H9 (cell line): ENCODE data around the gene KIF23. TPM values are rescaled to one million over a fixed set of nuclear protein-coding genes. Genes with fewer than 3 reads are reported as not detected.

Source experiments
- DNase-seq: peaks from one replicate; pipeline ENCODE4 v3.0.0-alpha.2; 2017
- H2AFZ ChIP-seq: one replicate; pipeline ENCODE4 v1.6.1; 2013; ENCODE audit warnings: mild to moderate bottlenecking, low read length, control low read depth, moderate library complexity
- H2AK5ac ChIP-seq: 2 replicates; pipeline ENCODE4 v1.6.1; 2013; ENCODE audit warnings: low read length, control low read depth, mixed read lengths; ENCODE audit not compliant: insufficient read length
- H2BK120ac ChIP-seq: one replicate; pipeline ENCODE4 v1.6.1; 2013; ENCODE audit warnings: low read depth, mild to moderate bottlenecking, low read length, control low read depth, inconsistent platforms; ENCODE audit not compliant: poor library complexity, severe bottlenecking
- H2BK12ac ChIP-seq: 2 replicates; pipeline ENCODE4 v1.6.1; 2013; ENCODE audit warnings: low read length, control low read depth, mixed read lengths, low read depth; ENCODE audit not compliant: insufficient read length
- H2BK15ac ChIP-seq: 2 replicates; pipeline ENCODE4 v1.6.1; 2013; ENCODE audit warnings: low read depth, low read length, control low read depth
- H2BK20ac ChIP-seq: one replicate; pipeline ENCODE4 v1.6.1; 2013; ENCODE audit warnings: low read depth, mild to moderate bottlenecking, low read length, control low read depth, inconsistent platforms; ENCODE audit not compliant: poor library complexity, severe bottlenecking
- H2BK5ac ChIP-seq: 2 replicates; pipeline ENCODE4 v1.6.1; 2013; ENCODE audit warnings: low read length, control low read depth, mixed read lengths; ENCODE audit not compliant: insufficient read length
- H3K14ac ChIP-seq: 2 replicates; pipeline ENCODE4 v1.6.1; 2013; ENCODE audit warnings: low read length, control low read depth; ENCODE audit not compliant: insufficient read depth
- H3K18ac ChIP-seq: 2 replicates; pipeline ENCODE4 v1.6.1; 2013; ENCODE audit warnings: low read depth, mild to moderate bottlenecking, mixed read lengths, low read length, control low read depth; ENCODE audit not compliant: insufficient read length
- H3K23ac ChIP-seq: 2 replicates; pipeline ENCODE4 v1.6.1; 2013; ENCODE audit warnings: low read length, control low read depth, mixed read lengths, low read depth; ENCODE audit not compliant: insufficient read length
- H3K23me2 ChIP-seq: 2 replicates; pipeline ENCODE4 v1.6.1; 2013; ENCODE audit warnings: low read depth, mild to moderate bottlenecking, mixed read lengths, low read length, control low read depth; ENCODE audit not compliant: insufficient read length, poor library complexity, severe bottlenecking
- H3K27ac ChIP-seq: 2 replicates; pipeline ENCODE4 v1.5.1; 2013; ENCODE audit warnings: low read length, control low read depth, mixed read lengths, low read depth; ENCODE audit not compliant: insufficient read length
- H3K27me3 ChIP-seq: 2 replicates; pipeline ENCODE4 v1.6.1; 2013; ENCODE audit warnings: low read length, control low read depth, inconsistent platforms; ENCODE audit not compliant: insufficient read depth
- H3K4ac ChIP-seq: 2 replicates; pipeline ENCODE4 v1.6.1; 2013; ENCODE audit warnings: low read depth, mild to moderate bottlenecking, control low read depth, inconsistent platforms, low read length, moderate library complexity
- H3K4me1 ChIP-seq: 2 replicates; pipeline ENCODE4 v1.6.1; 2013; ENCODE audit warnings: low read length, control low read depth, inconsistent platforms; ENCODE audit not compliant: insufficient read depth
- H3K4me2 ChIP-seq: 2 replicates; pipeline ENCODE4 v1.6.1; 2013; ENCODE audit warnings: low read length, control low read depth, mixed read lengths; ENCODE audit not compliant: insufficient read length, insufficient read depth
- H3K56ac ChIP-seq: 2 replicates; pipeline ENCODE4 v1.6.1; 2013; ENCODE audit warnings: low read depth, mild to moderate bottlenecking, mixed read lengths, low read length, control low read depth; ENCODE audit not compliant: insufficient read length
- H3K79me1 ChIP-seq: 2 replicates; pipeline ENCODE4 v1.6.1; 2013; ENCODE audit warnings: low read depth, mild to moderate bottlenecking, moderate library complexity, low read length, control low read depth, inconsistent platforms; ENCODE audit not compliant: insufficient read depth, poor library complexity, severe bottlenecking
- H3K79me2 ChIP-seq: 2 replicates; pipeline ENCODE4 v1.6.1; 2013; ENCODE audit warnings: low read length, control low read depth, inconsistent platforms; ENCODE audit not compliant: insufficient read depth
- H3K9ac ChIP-seq: 2 replicates; pipeline ENCODE4 v1.6.1; 2013; ENCODE audit warnings: low read length, control low read depth, mixed read lengths; ENCODE audit not compliant: insufficient read length; ENCODE audit errors: extremely low read depth
- H3K9me3 ChIP-seq: one replicate; pipeline ENCODE4 v1.6.1; 2013; ENCODE audit warnings: low read depth, low read length, inconsistent platforms; ENCODE audit not compliant: control insufficient read depth
- H3T11ph ChIP-seq: one replicate; pipeline ENCODE4 v1.6.1; 2013; ENCODE audit warnings: mild to moderate bottlenecking, low read length, control low read depth, inconsistent platforms
- H4K20me1 ChIP-seq: one replicate; pipeline ENCODE4 v1.6.1; 2013; ENCODE audit not compliant: control insufficient read depth, insufficient read length, insufficient read depth
- H4K5ac ChIP-seq: 2 replicates; pipeline ENCODE4 v1.6.1; 2013; ENCODE audit warnings: low read depth, mild to moderate bottlenecking, mixed read lengths, low read length, control low read depth; ENCODE audit not compliant: insufficient read length
- H4K8ac ChIP-seq: replicated peaks from 2 replicates; pipeline ENCODE4 v1.6.1; 2013; ENCODE audit warnings: low read length, control low read depth, mixed read lengths, low read depth; ENCODE audit not compliant: insufficient read length
- H4K91ac ChIP-seq: 2 replicates; pipeline ENCODE4 v1.6.1; 2013; ENCODE audit warnings: low read depth, mild to moderate bottlenecking, moderate library complexity, mixed read lengths, low read length, control low read depth; ENCODE audit not compliant: insufficient read length
- H3K27ac Mint-ChIP-seq, 3 experiments: 2 replicates in 2 of 3; 3 replicates in 1 of 3; pipeline ENCODE4 v1.8.0; 2020 to 2021; ENCODE audit warnings: mixed read lengths in 3 of 3, mild to moderate bottlenecking in 1 of 3, moderate library complexity in 1 of 3
- H3K27me3 Mint-ChIP-seq: 2 replicates; pipeline ENCODE4 v1.8.0; 2021; ENCODE audit warnings: low read depth, mild to moderate bottlenecking, moderate library complexity, mixed read lengths
- H3K36me3 Mint-ChIP-seq, 3 experiments: 2 replicates in 2 of 3; 3 replicates in 1 of 3; pipeline ENCODE4 v1.8.0; 2020 to 2021; ENCODE audit warnings: low read depth in 3 of 3, mixed read lengths in 3 of 3; ENCODE audit not compliant: insufficient read depth in 1 of 3
- H3K4me1 Mint-ChIP-seq, 2 experiments: 2 replicates each; pipeline ENCODE4 v1.8.0; 2020; ENCODE audit warnings: mixed read lengths in 2 of 2
- H3K4me3 Mint-ChIP-seq, 2 experiments: 2 replicates in 1 of 2; 3 replicates in 1 of 2; pipeline ENCODE4 v1.8.0; 2020 to 2021; ENCODE audit warnings: mild to moderate bottlenecking in 2 of 2, mixed read lengths in 2 of 2, moderate library complexity in 1 of 2
- H3K9me3 Mint-ChIP-seq, 2 experiments: 2 replicates in 1 of 2; 3 replicates in 1 of 2; pipeline ENCODE4 v1.8.0; 2020; ENCODE audit warnings: mild to moderate bottlenecking in 2 of 2, mixed read lengths in 2 of 2, moderate library complexity in 1 of 2
- CTCF ChIP-seq: fragments of 200-600 bp; sonication (generic); conservative IDR thresholded peaks from 3 replicates; pipeline ENCODE4 v1.8.0; 2021; ENCODE audit warnings: antibody characterized with exemption, mild to moderate bottlenecking
- WGBS: extraction: QIAGEN DNeasy Blood & Tissue Kit; methylation state at CpG from one replicate; pipeline ENCODE4 v1.1.7; 2013; ENCODE audit warnings: missing lambda C conversion rate, low lambda C conversion rate, mixed read lengths; ENCODE audit not compliant: insufficient read length; ENCODE audit errors: extremely low coverage; 5-methylcytosine and 5-hydroxymethylcytosine counted together
- total RNA-seq: library from RNA; stranded (reverse); gene quantifications from 2 replicates; pipeline ENCODE4 v1.2.1, GENCODE V29; 2021

Gene KIF23
- total RNA-seq, 1 experiment from 2014 or later = 55.4 TPM

GRCh38 chr15:69479971-69480370 lies 65.8 kb downstream of the KIF23 start:
- no CpG with 5 or more reads among the region's 2 CpGs for WGBS
- Histone ChIP-seq H3K9ac (no peak overlapping the region), H2AFZ (no peak overlapping the region), H3K4me1 (no peaks in the 10 kb centered on the region), H3K27ac (no peak overlapping the region), H3K79me1 (no peaks in the 10 kb centered on the region), H3K79me2 (no peaks in the 10 kb centered on the region), H3K23me2 (no peaks in the 10 kb centered on the region), H3T11ph (no peak overlapping the region), H3K4me2 (no peak overlapping the region), H2BK120ac (no peak overlapping the region), H3K9me3 (no peaks in the 10 kb centered on the region), H4K91ac (no peak overlapping the region), H3K56ac (no peak overlapping the region), H4K5ac (no peak overlapping the region), H4K20me1 (no peaks in the 10 kb centered on the region), H3K14ac (no peak overlapping the region), H2BK12ac (no peak overlapping the region), H2BK20ac (no peak overlapping the region), H4K8ac (no peak overlapping the region), H2BK5ac (no peak overlapping the region), H3K23ac (no peak overlapping the region), H2AK5ac (no peak overlapping the region), H3K4ac (no peak overlapping the region), H3K27me3 (no peaks in the 10 kb centered on the region; the same call in 1 of the 2 replicates), H3K18ac (no peak overlapping the region), H2BK15ac (no peak overlapping the region)
- Mint-ChIP-seq H3K36me3 (peaks cover 1 to 12% (median 3%) of the 10 kb centered on the region in 3 experiments; a peak in 4 of 7 replicates), H3K9me3 (peaks cover 8 to 9% of the 10 kb centered on the region in 2 experiments), H3K4me3 (no peak overlapping the region), H3K27ac (no peak overlapping the region), H3K27me3 (peaks cover 2% of the 10 kb centered on the region), H3K4me1 (no peaks in the 10 kb centered on the region)
- no peak for DNase-seq
- TF ChIP-seq CTCF = no peak
